ENCODE results near the gene BIRC6.

Gene BIRC6

DNA sequence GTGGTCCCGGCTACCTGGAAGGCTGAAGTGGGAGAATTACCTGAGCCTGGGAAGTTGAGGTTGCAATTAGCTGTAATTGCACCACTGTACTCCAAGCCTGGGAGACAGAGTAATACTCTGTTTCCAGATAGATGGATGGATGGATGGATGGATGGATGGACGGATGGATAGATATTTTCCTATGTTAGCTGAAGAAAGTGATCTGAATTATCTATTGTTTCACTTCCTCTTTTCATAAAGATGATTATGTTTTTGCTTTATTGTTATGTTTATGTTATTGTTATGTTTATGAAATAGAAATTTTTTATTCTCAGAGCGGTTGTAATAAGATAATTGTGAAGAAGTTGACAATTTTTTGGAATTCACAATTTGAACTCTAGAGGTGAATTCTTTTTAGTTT lies 237.8 kb downstream of the BIRC6 start:
- TF ChIP-seq POLR2AphosphoS5 (IDR thresholded peaks at IDR 0.05; ENCODE audit: low read depth, low read length) (no peak), FOXP2 (optimal IDR thresholded peaks at IDR 0.05; ENCODE audit: borderline replicate concordance, extremely low read depth, extremely low read length, insufficient read depth) (no peak), SIN3A (IDR thresholded peaks at IDR 0.05; ENCODE audit: borderline replicate concordance, insufficient read depth, low read length) (no peak), TAF1 (IDR thresholded peaks at IDR 0.05; ENCODE audit: borderline replicate concordance, insufficient read depth, low read length) (no peak)
- TF ChIP-seq, protein P1, sequence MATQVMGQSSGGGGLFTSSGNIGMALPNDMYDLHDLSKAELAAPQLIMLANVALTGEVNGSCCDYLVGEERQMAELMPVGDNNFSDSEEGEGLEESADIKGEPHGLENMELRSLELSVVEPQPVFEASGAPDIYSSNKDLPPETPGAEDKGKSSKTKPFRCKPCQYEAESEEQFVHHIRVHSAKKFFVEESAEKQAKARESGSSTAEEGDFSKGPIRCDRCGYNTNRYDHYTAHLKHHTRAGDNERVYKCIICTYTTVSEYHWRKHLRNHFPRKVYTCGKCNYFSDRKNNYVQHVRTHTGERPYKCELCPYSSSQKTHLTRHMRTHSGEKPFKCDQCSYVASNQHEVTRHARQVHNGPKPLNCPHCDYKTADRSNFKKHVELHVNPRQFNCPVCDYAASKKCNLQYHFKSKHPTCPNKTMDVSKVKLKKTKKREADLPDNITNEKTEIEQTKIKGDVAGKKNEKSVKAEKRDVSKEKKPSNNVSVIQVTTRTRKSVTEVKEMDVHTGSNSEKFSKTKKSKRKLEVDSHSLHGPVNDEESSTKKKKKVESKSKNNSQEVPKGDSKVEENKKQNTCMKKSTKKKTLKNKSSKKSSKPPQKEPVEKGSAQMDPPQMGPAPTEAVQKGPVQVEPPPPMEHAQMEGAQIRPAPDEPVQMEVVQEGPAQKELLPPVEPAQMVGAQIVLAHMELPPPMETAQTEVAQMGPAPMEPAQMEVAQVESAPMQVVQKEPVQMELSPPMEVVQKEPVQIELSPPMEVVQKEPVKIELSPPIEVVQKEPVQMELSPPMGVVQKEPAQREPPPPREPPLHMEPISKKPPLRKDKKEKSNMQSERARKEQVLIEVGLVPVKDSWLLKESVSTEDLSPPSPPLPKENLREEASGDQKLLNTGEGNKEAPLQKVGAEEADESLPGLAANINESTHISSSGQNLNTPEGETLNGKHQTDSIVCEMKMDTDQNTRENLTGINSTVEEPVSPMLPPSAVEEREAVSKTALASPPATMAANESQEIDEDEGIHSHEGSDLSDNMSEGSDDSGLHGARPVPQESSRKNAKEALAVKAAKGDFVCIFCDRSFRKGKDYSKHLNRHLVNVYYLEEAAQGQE (IDR thresholded peaks at IDR 0.05; ENCODE audit: insufficient read depth in 1 of 2, low read depth in 2 of 2, low read length in 2 of 2), result no peak

DNA sequence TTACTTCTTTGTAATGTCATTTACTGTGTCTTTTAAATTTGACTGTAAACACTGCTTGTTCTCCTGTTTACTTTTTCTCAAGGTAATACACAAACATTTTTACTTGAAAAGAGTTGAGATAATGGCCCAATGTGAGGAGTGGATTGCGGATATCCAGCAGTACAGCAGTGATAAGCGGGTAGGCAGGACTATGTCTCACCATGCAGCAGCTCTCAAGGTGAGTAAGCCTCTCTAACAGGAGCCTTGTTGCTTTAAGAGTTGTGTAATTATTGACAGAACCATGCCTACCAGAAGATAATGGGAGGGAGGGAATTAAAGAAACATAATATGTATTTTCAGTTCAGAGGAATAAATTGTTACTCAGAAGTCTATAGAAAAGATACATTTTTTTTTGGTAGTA lies 254.5 kb downstream of the BIRC6 start:
- no peak for TF ChIP-seq TAF1 (IDR thresholded peaks at IDR 0.05; ENCODE audit: borderline replicate concordance, insufficient read depth, low read length)
- TF ChIP-seq SIN3A (IDR thresholded peaks at IDR 0.05; ENCODE audit: borderline replicate concordance, insufficient read depth, low read length), result no peak
- no peak for TF ChIP-seq FOXP2 (optimal IDR thresholded peaks at IDR 0.05; ENCODE audit: borderline replicate concordance, extremely low read depth, extremely low read length, insufficient read depth)
- TF ChIP-seq POLR2AphosphoS5 (IDR thresholded peaks at IDR 0.05; ENCODE audit: low read depth, low read length), result no peak
- TF ChIP-seq, protein P1 (IDR thresholded peaks at IDR 0.05; ENCODE audit: insufficient read depth in 1 of 2, low read depth in 2 of 2, low read length in 2 of 2), result no peak

DNA sequence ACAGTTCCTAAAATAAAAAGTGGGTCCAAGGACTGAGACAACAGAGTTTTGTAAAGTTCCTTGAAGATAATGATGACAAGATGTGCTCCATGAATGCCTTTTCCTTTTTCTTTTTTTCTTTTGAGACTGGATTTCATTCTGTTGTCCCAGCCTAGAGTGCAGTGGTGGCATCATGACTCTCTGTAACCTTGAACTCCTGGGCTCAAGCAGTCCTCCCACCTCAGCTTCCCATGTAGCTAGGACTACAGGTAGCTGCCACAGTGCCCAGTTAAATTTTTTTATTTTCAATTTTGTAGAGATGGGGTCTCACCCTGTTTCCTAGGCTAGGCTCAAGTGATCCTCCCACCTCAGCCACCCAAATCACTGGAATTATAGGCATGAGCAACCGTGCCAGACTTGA lies 254.9 kb downstream of the BIRC6 start:
- TF ChIP-seq, protein P1 (IDR thresholded peaks at IDR 0.05; ENCODE audit: insufficient read depth in 1 of 2, low read depth in 2 of 2, low read length in 2 of 2), result no peak
- TF ChIP-seq SIN3A (IDR thresholded peaks at IDR 0.05; ENCODE audit: borderline replicate concordance, insufficient read depth, low read length), result no peak
- no peak for TF ChIP-seq FOXP2 (optimal IDR thresholded peaks at IDR 0.05; ENCODE audit: borderline replicate concordance, extremely low read depth, extremely low read length, insufficient read depth)
- no peak for TF ChIP-seq TAF1 (IDR thresholded peaks at IDR 0.05; ENCODE audit: borderline replicate concordance, insufficient read depth, low read length)
- TF ChIP-seq POLR2AphosphoS5 (IDR thresholded peaks at IDR 0.05; ENCODE audit: low read depth, low read length), result no peak

DNA sequence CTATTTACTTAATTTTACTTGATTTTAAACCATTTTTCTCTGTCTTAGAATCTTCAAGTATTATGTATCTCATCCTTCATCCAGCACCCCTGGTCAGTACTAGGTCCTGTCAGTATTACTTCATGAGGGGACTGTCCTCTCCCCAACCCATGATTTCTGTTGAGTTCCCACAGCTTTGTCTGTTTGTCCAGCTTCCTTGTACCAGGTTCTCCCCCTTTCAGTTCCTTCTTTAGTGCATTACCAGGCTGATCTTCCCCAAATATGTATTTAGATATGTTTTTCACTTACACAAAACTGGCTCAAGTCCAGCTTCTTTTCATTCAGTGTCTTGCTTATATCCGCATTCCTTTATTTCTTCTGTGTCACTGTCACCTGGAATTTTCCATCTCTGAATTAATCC lies 257.3 kb downstream of the BIRC6 start:
- no peak for TF ChIP-seq TAF1 (IDR thresholded peaks at IDR 0.05; ENCODE audit: borderline replicate concordance, insufficient read depth, low read length)
- TF ChIP-seq, protein P1 (IDR thresholded peaks at IDR 0.05; ENCODE audit: insufficient read depth in 1 of 2, low read depth in 2 of 2, low read length in 2 of 2), result no peak
- no peak for TF ChIP-seq POLR2AphosphoS5 (IDR thresholded peaks at IDR 0.05; ENCODE audit: low read depth, low read length)
- TF ChIP-seq FOXP2 (optimal IDR thresholded peaks at IDR 0.05; ENCODE audit: borderline replicate concordance, extremely low read depth, extremely low read length, insufficient read depth), result no peak
- no peak for TF ChIP-seq SIN3A (IDR thresholded peaks at IDR 0.05; ENCODE audit: borderline replicate concordance, insufficient read depth, low read length)
